HepG2 (cell line): ENCODE measurements around the gene TRPM6.

ENCODE experiments used
- HIVEP1 ChIP-seq: sonication (generic); formaldehyde crosslinking; IDR thresholded peaks from 2 replicates; pipeline ENCODE4 v1.4.0; 2020; ENCODE audit warnings: mild to moderate bottlenecking, missing genetic modification reagents
- JUND ChIP-seq: sonication (generic); formaldehyde crosslinking; IDR thresholded peaks from 2 replicates; pipeline ENCODE4 v1.8.0; 2022; ENCODE audit warnings: mild to moderate bottlenecking, missing genetic modification reagents
- NFIB ChIP-seq: sonication (generic); formaldehyde crosslinking; IDR thresholded peaks from 2 replicates; pipeline ENCODE4 v1.9.0; 2021; ENCODE audit warnings: missing genetic modification reagents, mild to moderate bottlenecking, borderline replicate concordance
- ZNF232 ChIP-seq: sonication (generic); formaldehyde crosslinking; IDR thresholded peaks from 2 replicates; pipeline ENCODE4 v1.4.0; 2020; ENCODE audit warnings: missing genetic modification reagents, borderline replicate concordance
- ZNF24 ChIP-seq: fragments of 450-650 bp; IDR thresholded peaks from 2 replicates; pipeline ENCODE4 v1.6.1; 2017; ENCODE audit warnings: antibody characterized with exemption, mild to moderate bottlenecking
- ZNF546 ChIP-seq: sonication (generic); formaldehyde crosslinking; conservative IDR thresholded peaks from 2 replicates; pipeline ENCODE4 v1.8.1; 2023; ENCODE audit warnings: mild to moderate bottlenecking, missing genetic modification reagents
- TF ChIP-seq, protein P1 (sequence below): sonication (generic); formaldehyde crosslinking; IDR thresholded peaks from 2 replicates; pipeline ENCODE4 v1.5.0; 2020; ENCODE audit warnings: mild to moderate bottlenecking, missing genetic modification reagents, moderate library complexity

DNA sequence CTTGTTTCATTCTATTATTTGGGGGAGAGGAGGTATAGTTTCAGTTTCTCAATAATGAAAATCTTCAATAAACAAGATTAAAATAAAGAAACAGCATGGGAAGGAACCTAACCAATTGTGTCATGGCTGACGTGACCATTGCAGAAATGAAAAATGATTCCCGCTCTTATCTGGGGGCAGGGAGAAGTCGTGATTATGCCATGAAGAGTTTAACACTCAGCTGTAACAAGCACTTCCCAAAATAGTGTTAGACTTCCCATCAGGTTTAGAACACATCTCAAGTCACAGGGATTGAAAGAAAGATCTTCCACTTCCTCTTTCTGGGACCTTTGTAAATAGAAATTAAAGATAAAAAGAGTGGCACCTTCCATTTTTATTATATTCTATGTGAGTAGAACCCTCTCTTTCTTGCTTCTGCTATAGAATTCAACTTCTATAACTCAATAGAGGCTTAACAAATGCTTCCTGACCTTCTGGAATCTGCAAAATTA lies 122.2 kb downstream of the TRPM6 start:
- no peak for TF ChIP-seq ZNF546
- no peak for TF ChIP-seq HIVEP1 (CRISPR knock-in tag)
- TF ChIP-seq NFIB (CRISPR knock-in tag), result no peak
- TF ChIP-seq ZNF232 (CRISPR knock-in tag), result no peak
- TF ChIP-seq ZNF24, result no peak
- no peak for TF ChIP-seq JUND (CRISPR knock-in tag)
- TF ChIP-seq, protein P1, sequence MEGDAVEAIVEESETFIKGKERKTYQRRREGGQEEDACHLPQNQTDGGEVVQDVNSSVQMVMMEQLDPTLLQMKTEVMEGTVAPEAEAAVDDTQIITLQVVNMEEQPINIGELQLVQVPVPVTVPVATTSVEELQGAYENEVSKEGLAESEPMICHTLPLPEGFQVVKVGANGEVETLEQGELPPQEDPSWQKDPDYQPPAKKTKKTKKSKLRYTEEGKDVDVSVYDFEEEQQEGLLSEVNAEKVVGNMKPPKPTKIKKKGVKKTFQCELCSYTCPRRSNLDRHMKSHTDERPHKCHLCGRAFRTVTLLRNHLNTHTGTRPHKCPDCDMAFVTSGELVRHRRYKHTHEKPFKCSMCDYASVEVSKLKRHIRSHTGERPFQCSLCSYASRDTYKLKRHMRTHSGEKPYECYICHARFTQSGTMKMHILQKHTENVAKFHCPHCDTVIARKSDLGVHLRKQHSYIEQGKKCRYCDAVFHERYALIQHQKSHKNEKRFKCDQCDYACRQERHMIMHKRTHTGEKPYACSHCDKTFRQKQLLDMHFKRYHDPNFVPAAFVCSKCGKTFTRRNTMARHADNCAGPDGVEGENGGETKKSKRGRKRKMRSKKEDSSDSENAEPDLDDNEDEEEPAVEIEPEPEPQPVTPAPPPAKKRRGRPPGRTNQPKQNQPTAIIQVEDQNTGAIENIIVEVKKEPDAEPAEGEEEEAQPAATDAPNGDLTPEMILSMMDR (CRISPR knock-in tag), result no peak
